Measurements from ENCODE around the gene ABHD11.

DNA sequence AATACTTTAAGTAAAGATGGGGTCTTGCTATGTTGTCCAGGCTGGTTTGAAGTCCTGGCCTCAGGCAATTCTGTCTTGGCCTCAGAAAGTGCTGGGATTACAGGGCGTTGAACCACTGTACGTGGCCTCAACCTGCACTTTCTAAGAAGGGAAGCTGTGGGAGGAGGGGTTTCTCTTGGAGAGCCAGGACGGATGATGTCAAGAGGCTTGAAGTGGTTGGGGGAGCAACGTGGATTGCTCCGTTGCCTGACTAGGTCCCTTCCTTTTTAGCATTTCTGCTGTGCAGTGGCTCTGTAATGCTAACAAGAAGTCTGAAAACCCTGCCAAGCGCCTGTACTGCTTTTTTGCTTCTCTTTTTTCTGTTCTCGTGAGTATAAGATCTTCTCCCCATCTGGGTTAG, 48.0 kb downstream of the ABHD11 start:
- TF ChIP-seq POLR2A (IDR thresholded peaks at IDR 0.05), result no peak
- TF ChIP-seq, protein P1, sequence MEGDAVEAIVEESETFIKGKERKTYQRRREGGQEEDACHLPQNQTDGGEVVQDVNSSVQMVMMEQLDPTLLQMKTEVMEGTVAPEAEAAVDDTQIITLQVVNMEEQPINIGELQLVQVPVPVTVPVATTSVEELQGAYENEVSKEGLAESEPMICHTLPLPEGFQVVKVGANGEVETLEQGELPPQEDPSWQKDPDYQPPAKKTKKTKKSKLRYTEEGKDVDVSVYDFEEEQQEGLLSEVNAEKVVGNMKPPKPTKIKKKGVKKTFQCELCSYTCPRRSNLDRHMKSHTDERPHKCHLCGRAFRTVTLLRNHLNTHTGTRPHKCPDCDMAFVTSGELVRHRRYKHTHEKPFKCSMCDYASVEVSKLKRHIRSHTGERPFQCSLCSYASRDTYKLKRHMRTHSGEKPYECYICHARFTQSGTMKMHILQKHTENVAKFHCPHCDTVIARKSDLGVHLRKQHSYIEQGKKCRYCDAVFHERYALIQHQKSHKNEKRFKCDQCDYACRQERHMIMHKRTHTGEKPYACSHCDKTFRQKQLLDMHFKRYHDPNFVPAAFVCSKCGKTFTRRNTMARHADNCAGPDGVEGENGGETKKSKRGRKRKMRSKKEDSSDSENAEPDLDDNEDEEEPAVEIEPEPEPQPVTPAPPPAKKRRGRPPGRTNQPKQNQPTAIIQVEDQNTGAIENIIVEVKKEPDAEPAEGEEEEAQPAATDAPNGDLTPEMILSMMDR (IDR thresholded peaks at IDR 0.05 in 4 of 5, conservative IDR thresholded peaks at IDR 0.05 in 1 of 5), result no peak
